ENCODE measurements around the gene SAMD11.

DNA sequence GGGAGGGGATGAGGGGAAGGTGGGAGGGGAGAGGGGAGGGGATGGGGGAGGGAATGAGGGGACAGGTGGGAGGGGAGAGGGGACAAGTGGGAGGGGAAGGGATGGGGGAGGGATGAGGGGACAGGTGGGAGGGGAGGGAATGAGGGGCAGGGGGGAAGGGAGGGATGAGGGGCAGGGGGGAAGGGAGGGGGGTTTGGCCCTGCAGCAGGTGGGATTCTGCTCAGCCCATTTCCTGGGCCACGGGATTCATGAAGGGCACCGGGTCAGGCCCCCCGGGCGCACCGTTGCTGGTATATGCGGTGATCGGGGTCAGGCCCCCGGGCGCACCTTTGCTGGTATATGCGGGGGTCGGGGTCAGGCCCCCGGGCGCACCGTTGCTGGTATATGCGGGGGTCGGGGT is 15.1 kb upstream of the SAMD11 start:
- TF ChIP-seq POLR2AphosphoS5 (IDR thresholded peaks at IDR 0.05; ENCODE audit: low read depth, low read length) (no peak), POLR2A (IDR thresholded peaks at IDR 0.05; ENCODE audit: low read depth, low read length) (no peak), TAF1 (IDR thresholded peaks at IDR 0.05; ENCODE audit: low read depth, low read length) (no peak), SPI1 (IDR thresholded peaks at IDR 0.05; ENCODE audit: low read depth, low read length) (no peak), PAX5 (IDR thresholded peaks at IDR 0.05; ENCODE audit: insufficient read depth, low read length, severe bottlenecking) (no peak)
